ENCODE measurements around the gene NDUFAF4. TPM values are rescaled to one million over a fixed set of nuclear protein-coding genes. Genes with fewer than 3 reads are reported as not detected.

NDUFAF4 gene
- total RNA-seq: 10 to 100 TPM; 65.4 to 84.6 TPM

DNA sequence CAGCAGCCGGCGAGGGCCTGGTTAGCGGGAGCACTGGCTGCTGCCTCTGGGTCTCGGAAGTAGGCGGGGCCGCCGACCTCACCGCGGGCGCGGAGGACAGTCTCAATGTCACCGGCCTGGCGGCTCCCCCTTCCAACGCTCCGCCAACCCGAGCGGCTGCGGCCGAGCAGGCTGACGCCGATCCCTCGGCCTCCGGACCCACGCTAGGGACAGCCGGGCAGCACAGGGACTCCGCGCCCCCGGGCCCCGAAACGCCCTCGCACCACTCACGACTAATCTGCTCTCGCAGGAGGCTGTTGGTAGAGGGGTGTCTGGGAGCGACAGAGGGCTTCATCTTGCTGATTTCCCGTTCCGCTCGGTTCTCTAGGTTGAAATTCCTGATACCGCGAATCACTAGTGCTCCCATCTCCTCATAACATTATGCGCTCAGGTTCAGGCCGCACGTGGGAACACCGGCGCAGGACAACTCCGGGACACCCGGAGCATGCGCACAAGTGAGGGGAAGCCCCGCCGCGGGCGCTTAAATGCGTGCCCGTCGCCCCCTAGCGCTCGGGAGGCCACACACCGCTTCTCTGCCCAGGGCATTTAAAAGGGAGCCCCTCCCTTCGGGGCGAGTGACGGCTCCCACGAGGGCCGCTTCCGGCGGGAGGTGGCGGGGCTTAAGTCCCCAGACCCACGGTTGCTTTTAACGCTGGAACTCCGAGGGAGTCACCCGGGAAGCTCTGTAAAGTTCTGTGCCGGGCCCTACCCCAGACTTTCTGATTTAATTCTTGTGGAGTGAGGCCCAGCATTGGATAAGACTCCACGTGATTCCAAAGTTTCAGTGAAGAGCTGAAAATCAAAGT lies at the start of gene NDUFAF4:
Gene NDUFAF4, minus strand, starts transcription at position 496 of the 845 bp plus-strand sequence. Its CDS starts 90 bp downstream, at position 406.
- Mint-ChIP-seq H3K27ac (peak within 1 kb of the TSS; percentile 97), H3K9me3 (ENCODE audit: low read depth) (no peaks in the 10 kb centered on the region), H3K36me3 (ENCODE audit: low read depth) (peaks cover 19% of the 10 kb centered on the region), H3K4me3 (peak within 1 kb of the TSS; percentile 92), H3K4me1 (peaks cover 34% of the 10 kb centered on the region), H3K27me3 (peaks cover 11% of the 10 kb centered on the region)
- peak; percentile 95 for ATAC-seq
- ChIA-PET POLR2A (interaction anchor here (0.6 to 2.1 kb wide), 2 partner anchors 10 to 162 kb away, joined by 3 to 10 read pairs; no protein-coding TSS in a partner anchor), CTCF (interaction anchor here (0.5 to 4.2 kb wide), 9 partner anchors 9 to 385 kb away, joined by 3 to 24 read pairs (median 4); partner anchors contain the start of gene MMS22L)
- peak; percentile 97 for DNase-seq
- intact Hi-C loops (cut with DNase I, micrococcal nuclease): loop anchor here (1.0 to 5.0 kb wide), 15 partner anchors 10 to 1320 kb away; partner anchors contain the start of genes GPR63 (in 2 of the 2), KLHL32 (in 2 of the 2), MANEA (in 2 of the 2) and MMS22L (in 1 of the 2)

DNA sequence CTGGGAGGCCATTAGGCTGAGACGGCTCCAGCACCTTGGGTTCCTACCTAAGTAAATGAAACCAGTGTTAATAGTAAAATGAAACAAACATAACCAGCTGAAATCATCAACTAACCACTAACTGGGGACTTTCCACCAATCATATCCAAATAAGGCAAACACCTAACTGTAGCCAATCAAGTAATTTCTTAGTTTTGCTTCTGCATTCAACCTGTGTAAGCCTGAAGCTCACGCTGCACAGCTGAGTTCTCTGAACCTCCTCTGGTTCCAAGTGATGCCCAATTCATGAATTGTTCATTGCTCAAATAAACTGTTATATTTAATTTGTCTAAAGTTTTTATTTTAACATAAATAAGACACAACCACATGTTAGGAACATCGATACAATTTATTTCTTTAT lies 49.4 kb upstream of the NDUFAF4 start:
- Mint-ChIP-seq H3K9me3 (ENCODE audit: low read depth) (no peaks in the 10 kb centered on the region), H3K27ac (no peak overlapping the region), H3K27me3 (no peaks in the 10 kb centered on the region), H3K36me3 (ENCODE audit: low read depth) (peaks cover 2% of the 10 kb centered on the region), H3K4me1 (peaks cover 10% of the 10 kb centered on the region), H3K4me3 (no peak overlapping the region)
- DNase-seq (peak; percentile 12), ATAC-seq (peak; percentile 95)
- CTCF ChIA-PET: interaction anchor here (0.8 to 1.4 kb wide), 3 partner anchors 9 to 30 kb away, joined by 3 to 4 read pairs (median 3); no protein-coding TSS in a partner anchor
- POLR2A ChIA-PET: interaction anchor here (0.7 kb wide), 1 partner anchor 16 kb away, joined by 4 read pairs; no protein-coding TSS in a partner anchor
- intact Hi-C loops (cut with DNase I, micrococcal nuclease): loop anchor here in 1 of 2 experiments (2.0 kb wide), 1 partner anchor 40 kb away; no protein-coding TSS in a partner anchor

DNA sequence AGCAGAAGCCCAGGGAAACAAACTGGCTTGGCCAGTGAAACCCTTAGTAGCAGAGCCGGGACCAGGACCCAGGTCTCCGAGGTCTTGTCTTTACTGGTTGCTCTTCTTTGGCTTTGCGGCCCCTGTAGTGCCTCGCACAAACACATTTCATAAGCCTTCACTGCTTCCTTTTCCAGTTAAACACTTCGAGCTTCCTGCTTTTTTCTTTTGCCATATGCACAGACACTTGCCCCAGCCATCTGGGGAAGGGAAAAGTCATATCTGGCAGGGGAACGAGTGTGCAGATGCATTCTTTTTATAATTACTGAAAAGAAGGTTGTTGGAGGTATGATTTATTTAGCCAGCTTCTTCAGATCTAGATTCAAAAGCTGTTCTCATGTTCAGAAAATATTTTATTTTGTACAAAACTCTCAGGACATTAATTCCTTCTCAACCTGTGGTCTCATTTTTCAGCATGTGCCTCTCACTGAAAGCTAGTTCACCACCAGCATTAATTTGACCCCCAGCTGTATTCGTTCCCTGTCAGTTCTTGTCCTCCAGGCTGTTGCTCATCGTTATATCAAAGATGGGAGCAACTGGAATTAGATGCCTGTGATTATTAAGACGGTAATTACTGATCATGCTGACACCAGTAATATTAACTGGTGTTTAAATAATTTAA lies 46.0 kb upstream of the NDUFAF4 start:
- DNase-seq (no peak), ATAC-seq (no peak)
- Mint-ChIP-seq H3K27me3 (no peaks in the 10 kb centered on the region), H3K9me3 (ENCODE audit: low read depth) (no peaks in the 10 kb centered on the region), H3K27ac (no peak overlapping the region), H3K4me1 (peaks cover 20% of the 10 kb centered on the region), H3K4me3 (no peak overlapping the region), H3K36me3 (ENCODE audit: low read depth) (peaks cover 1% of the 10 kb centered on the region)
- intact Hi-C loops (cut with DNase I, micrococcal nuclease): no loop called here
- CTCF ChIA-PET: no interaction called here
- POLR2A ChIA-PET: no interaction called here

DNA sequence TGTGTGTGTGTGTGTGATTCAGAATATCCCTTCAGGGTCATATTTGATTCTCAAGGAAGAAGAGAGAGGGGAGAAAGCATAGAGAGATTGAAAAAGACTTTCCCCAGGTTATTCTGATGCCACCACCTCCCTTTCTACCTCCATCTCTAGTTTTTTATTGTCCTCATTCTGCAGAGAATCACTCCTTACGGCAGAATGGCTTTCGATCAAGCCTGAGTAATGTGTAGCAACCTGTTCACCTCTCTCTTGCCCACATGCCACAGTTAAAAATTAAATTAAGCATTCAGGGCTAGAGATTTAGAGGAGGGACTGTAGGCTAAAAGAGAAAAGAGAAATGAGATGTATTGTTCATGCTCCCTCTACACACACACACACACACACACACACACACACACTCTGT lies 45.0 kb upstream of the NDUFAF4 start:
- Mint-ChIP-seq H3K4me3 (no peak overlapping the region), H3K4me1 (peaks cover 22% of the 10 kb centered on the region), H3K27ac (no peak overlapping the region), H3K36me3 (ENCODE audit: low read depth) (no peaks in the 10 kb centered on the region), H3K27me3 (no peaks in the 10 kb centered on the region), H3K9me3 (ENCODE audit: low read depth) (no peaks in the 10 kb centered on the region)
- ChIA-PET POLR2A (no interaction called here), CTCF (no interaction called here)
- no peak for DNase-seq
- no peak for ATAC-seq
- intact Hi-C loops (cut with DNase I, micrococcal nuclease): no loop called here

DNA sequence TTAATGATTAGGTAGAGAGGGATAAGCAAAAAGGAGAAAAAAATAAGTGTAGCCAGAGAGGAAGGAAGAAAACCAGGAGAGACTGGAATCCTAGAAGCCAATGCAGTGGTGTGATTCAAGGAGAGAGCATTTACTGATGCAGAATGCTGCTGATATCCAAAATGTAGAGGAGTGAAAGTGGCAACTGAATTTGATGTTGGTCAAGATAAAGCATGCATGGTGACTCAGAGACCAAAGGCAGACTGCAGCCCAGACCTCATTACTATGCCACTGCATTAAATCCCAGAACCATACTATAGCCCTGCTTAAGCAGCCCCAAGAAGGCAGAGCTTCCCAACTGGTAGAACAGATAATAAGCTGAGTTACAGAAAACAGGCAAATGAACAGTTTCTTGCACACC lies 42.6 kb upstream of the NDUFAF4 start:
- H3K27me3 Mint-ChIP-seq: no peaks in the 10 kb centered on the region
- ATAC-seq (no peak), DNase-seq (no peak)
- intact Hi-C loops (cut with DNase I, micrococcal nuclease): no loop called here
- peaks cover 12% of the 10 kb centered on the region for H3K4me1 Mint-ChIP-seq
- no peak overlapping the region for H3K27ac Mint-ChIP-seq
- ChIA-PET CTCF (interaction anchor here (1.5 to 2.0 kb wide), 2 partner anchors 11 to 120 kb away, joined by 3 to 7 read pairs; no protein-coding TSS in a partner anchor), POLR2A (no interaction called here)
- no peak overlapping the region for H3K4me3 Mint-ChIP-seq
- no peaks in the 10 kb centered on the region for H3K9me3 Mint-ChIP-seq (ENCODE audit: low read depth)
- H3K36me3 Mint-ChIP-seq (ENCODE audit: low read depth): no peaks in the 10 kb centered on the region

DNA sequence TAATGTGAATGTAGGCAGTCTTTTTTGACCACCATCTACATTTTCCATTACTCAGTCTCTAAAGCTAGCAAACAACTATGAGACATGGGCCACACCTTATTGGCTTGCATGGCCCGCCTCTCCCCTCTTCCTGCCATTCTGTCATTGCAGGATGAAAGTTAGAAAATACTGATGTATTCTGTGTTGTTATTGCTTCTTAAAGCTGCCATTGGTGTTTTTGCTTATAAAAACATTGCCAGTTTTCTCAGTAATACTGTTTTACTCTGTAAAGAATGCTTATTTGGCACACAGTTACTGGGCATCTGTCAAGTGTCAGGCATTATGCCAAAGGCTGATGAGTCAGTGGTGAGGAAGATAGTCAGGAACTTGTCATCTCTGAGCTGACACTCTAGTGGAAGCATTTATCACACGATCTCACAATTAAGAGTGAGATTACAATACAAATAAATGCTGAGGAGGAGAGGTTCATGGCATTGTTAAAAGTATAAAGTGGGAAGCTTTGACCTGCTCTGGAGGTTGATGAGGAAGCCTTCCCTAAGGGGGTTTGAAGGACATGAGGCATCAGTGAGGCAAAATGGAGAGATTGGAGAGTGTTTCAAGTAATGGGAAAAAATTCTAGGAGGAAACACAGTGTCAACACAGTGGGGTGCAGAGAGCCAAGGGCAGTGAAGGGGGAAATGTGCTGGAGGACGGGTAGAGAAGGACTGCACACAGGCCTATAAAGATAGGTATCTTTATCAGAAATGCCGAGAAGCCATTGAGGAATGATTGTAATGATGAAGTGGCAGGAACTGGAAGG lies 41.5 kb upstream of the NDUFAF4 start:
- DNase-seq: peak; percentile 65
- Mint-ChIP-seq H3K27ac (no peak overlapping the region), H3K4me1 (peaks cover 12% of the 10 kb centered on the region), H3K27me3 (no peaks in the 10 kb centered on the region), H3K4me3 (no peak overlapping the region), H3K9me3 (ENCODE audit: low read depth) (no peaks in the 10 kb centered on the region), H3K36me3 (ENCODE audit: low read depth) (no peaks in the 10 kb centered on the region)
- intact Hi-C loops (cut with DNase I, micrococcal nuclease): loop anchor here in 1 of 2 experiments (1.0 kb wide), 1 partner anchor 32 kb away; no protein-coding TSS in a partner anchor
- CTCF ChIA-PET: interaction anchor here (0.5 to 2.0 kb wide), 6 partner anchors 9 to 1936 kb away, joined by 3 to 7 read pairs (median 3); no protein-coding TSS in a partner anchor
- ATAC-seq: peak; percentile 93
- POLR2A ChIA-PET: interaction anchor here (0.6 kb wide), 1 partner anchor 32 kb away, joined by 4 read pairs; no protein-coding TSS in a partner anchor

DNA sequence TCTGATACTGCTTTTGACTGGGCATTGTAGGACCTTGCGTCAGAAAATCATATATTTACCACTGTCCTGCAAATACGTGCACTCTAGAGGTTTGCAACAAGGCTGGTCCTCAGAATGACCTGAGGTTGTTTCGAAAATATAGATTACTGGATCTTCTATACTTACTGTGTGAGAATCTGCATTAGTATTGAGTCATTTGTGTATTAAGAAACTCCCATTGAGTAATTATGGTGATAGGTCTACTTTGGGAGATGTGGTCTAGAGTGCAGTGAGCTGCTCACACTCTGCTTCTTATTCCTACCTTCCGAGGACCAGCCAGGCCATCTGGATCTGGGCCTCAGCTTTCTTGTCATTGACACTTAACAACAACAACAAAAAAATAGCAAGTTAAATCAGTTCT lies 36.4 kb upstream of the NDUFAF4 start:
- H3K36me3 Mint-ChIP-seq (ENCODE audit: low read depth): no peaks in the 10 kb centered on the region
- no peak for ATAC-seq
- no peak overlapping the region for H3K4me3 Mint-ChIP-seq
- CTCF ChIA-PET: no interaction called here
- DNase-seq: no peak
- intact Hi-C loops (cut with DNase I, micrococcal nuclease): no loop called here
- no peaks in the 10 kb centered on the region for H3K27me3 Mint-ChIP-seq
- H3K27ac Mint-ChIP-seq: no peak overlapping the region
- no peaks in the 10 kb centered on the region for H3K9me3 Mint-ChIP-seq (ENCODE audit: low read depth)
- POLR2A ChIA-PET: no interaction called here
- peaks cover 4% of the 10 kb centered on the region for H3K4me1 Mint-ChIP-seq

DNA sequence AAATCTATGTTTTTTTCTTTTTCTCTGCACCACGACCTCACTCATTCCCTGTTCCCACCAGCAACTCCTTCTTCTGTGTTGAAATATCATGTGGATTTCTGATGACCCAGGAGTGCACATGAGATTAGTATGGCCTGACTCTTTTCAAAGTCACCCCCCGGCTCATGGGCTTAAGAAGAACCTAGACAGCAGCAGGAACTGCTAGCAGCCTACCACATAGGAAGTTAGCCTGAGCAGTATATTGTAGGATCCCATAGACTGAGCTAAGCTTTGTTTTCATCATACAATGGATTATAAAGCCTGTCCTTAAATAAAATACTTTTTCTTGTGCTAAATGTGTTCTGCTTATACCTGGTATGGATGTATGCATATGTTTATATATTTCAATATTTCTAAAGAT lies 33.5 kb upstream of the NDUFAF4 start:
- H3K4me3 Mint-ChIP-seq: no peak overlapping the region
- H3K36me3 Mint-ChIP-seq (ENCODE audit: low read depth): no peaks in the 10 kb centered on the region
- H3K27me3 Mint-ChIP-seq: no peaks in the 10 kb centered on the region
- no peaks in the 10 kb centered on the region for H3K4me1 Mint-ChIP-seq
- no peak overlapping the region for H3K27ac Mint-ChIP-seq
- DNase-seq: no peak
- CTCF ChIA-PET: interaction anchor here (1.6 to 1.8 kb wide), 2 partner anchors 8 to 9 kb away, joined by 4 to 5 read pairs; no protein-coding TSS in a partner anchor
- no peak for ATAC-seq
- intact Hi-C loops (cut with DNase I, micrococcal nuclease): no loop called here
- POLR2A ChIA-PET: interaction anchor here (1.2 kb wide), 1 partner anchor 16 kb away, joined by 4 read pairs; no protein-coding TSS in a partner anchor
- H3K9me3 Mint-ChIP-seq (ENCODE audit: low read depth): no peaks in the 10 kb centered on the region

DNA sequence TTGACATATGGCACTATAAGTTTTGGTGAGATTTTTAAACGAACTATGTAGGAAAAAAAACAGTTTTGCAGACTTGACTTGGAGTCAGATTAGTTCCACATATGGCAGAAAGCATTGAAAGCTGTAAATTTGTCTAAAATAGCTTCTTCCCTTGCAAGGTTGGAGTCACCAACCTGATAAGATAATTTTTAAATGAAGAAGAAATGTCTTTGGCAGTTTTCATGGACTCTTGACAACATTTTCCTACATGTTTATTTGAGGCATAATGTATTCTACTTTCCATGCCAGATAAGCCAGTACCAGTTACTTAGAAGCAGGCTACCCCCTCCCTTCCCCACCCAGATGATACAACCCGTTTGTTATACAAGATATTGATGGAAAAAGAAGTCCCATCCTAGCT lies 32.0 kb upstream of the NDUFAF4 start:
- Mint-ChIP-seq H3K36me3 (ENCODE audit: low read depth) (no peaks in the 10 kb centered on the region), H3K4me3 (no peak overlapping the region), H3K4me1 (peaks cover 6% of the 10 kb centered on the region), H3K27ac (no peak overlapping the region), H3K27me3 (no peaks in the 10 kb centered on the region), H3K9me3 (ENCODE audit: low read depth) (no peaks in the 10 kb centered on the region)
- DNase-seq: no peak
- ATAC-seq: no peak
- CTCF ChIA-PET: interaction anchor here (1.8 kb wide), 1 partner anchor 9 kb away, joined by 4 read pairs; no protein-coding TSS in a partner anchor
- POLR2A ChIA-PET: no interaction called here
- intact Hi-C loops (cut with DNase I, micrococcal nuclease): loop anchor here in 1 of 2 experiments (10.0 kb wide), 1 partner anchor 355 kb away; the partner anchor contains the start of gene MMS22L

DNA sequence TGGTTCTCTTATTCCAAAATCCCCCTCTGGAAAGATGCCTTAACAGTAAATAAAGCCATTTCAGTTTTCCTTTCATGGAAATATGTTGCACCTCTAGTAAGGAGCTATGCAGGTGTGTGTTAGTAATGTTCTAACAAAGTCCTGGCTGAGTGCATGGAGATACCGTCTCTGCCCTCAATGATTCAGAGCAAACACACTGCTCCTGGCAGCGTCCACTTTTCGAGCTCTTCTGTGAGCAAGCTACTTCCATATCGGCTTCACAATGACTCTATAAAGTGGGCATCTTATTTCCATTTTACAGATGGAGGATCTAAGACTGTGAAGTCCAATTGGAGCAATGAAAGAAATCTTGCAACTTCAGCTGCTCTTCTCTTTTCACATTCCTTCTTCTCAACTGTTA lies 30.0 kb upstream of the NDUFAF4 start:
- intact Hi-C loops (cut with DNase I, micrococcal nuclease): loop anchor here in 1 of 2 experiments (10.0 kb wide), 1 partner anchor 357 kb away; the partner anchor contains the start of gene MMS22L
- no peak for ATAC-seq
- H3K27me3 Mint-ChIP-seq: no peaks in the 10 kb centered on the region
- H3K4me3 Mint-ChIP-seq: no peak overlapping the region
- no peak for DNase-seq
- no peaks in the 10 kb centered on the region for H3K9me3 Mint-ChIP-seq (ENCODE audit: low read depth)
- H3K4me1 Mint-ChIP-seq: peaks cover 14% of the 10 kb centered on the region
- ChIA-PET CTCF (interaction anchor here (0.9 kb wide), 1 partner anchor 23 kb away, joined by 3 read pairs; no protein-coding TSS in a partner anchor), POLR2A (no interaction called here)
- H3K27ac Mint-ChIP-seq: no peak overlapping the region
- H3K36me3 Mint-ChIP-seq (ENCODE audit: low read depth): no peaks in the 10 kb centered on the region
